Adrenal gland (tissue), 5 donors: ENCODE data around the gene CENPU.

Experiments used
- POLR2A ChIP-seq, 2 donors: fragments of 450-650 bp; IDR thresholded peaks; one replicate each; pipeline ENCODE4 v1.6.1; 2017; ENCODE audit warnings: antibody characterized with exemption in 2 of 2, mild to moderate bottlenecking in 2 of 2, moderate library complexity in 1 of 2
- TF ChIP-seq, protein P1 (sequence below), 6 experiments: fragments of 450-650 bp in 4 of 6; fragments of 200-600 bp in 2 of 6; sonication (generic) in 1 of 6; IDR thresholded peaks; 1 replicate in 5 of 6; 2 replicates in 1 of 6; pipeline versions ENCODE4 v1.5.1 to v1.8.0; 2016 to 2021; ENCODE audit warnings: antibody characterized with exemption in 6 of 6, mild to moderate bottlenecking in 2 of 6, moderate library complexity in 1 of 6
- donor health status: DM: no; HTN: no; CAD: no.

GRCh38 chr4:184680698-184681097 lies 53.2 kb downstream of the CENPU start:
- TF ChIP-seq, protein P1, sequence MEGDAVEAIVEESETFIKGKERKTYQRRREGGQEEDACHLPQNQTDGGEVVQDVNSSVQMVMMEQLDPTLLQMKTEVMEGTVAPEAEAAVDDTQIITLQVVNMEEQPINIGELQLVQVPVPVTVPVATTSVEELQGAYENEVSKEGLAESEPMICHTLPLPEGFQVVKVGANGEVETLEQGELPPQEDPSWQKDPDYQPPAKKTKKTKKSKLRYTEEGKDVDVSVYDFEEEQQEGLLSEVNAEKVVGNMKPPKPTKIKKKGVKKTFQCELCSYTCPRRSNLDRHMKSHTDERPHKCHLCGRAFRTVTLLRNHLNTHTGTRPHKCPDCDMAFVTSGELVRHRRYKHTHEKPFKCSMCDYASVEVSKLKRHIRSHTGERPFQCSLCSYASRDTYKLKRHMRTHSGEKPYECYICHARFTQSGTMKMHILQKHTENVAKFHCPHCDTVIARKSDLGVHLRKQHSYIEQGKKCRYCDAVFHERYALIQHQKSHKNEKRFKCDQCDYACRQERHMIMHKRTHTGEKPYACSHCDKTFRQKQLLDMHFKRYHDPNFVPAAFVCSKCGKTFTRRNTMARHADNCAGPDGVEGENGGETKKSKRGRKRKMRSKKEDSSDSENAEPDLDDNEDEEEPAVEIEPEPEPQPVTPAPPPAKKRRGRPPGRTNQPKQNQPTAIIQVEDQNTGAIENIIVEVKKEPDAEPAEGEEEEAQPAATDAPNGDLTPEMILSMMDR (IDR thresholded peaks at IDR 0.05): no peak
- no peak for TF ChIP-seq POLR2A (IDR thresholded peaks at IDR 0.05)
